ENCODE measurements around the gene ISLR.

DNA sequence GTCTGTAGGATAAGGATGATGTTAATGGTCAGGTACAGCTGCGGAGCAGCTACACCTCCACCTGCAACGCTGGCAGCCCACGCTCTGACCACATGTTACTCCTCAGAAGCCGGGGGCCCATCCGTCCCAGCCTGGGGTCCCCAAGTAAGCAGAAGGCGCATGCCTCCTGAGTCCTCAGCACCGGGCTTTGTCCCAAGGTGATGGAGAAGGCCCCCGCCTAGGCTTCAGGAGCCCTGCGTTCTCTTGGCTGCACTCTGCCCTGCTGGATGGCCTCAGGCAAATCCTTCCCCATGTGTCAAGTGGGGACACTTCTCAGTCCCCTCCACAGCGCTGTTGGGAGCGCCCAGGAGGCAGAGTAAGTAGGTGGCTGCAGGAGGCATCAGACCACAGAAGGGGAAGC, 14.7 kb downstream of the ISLR start:
- TF ChIP-seq, protein P1, sequence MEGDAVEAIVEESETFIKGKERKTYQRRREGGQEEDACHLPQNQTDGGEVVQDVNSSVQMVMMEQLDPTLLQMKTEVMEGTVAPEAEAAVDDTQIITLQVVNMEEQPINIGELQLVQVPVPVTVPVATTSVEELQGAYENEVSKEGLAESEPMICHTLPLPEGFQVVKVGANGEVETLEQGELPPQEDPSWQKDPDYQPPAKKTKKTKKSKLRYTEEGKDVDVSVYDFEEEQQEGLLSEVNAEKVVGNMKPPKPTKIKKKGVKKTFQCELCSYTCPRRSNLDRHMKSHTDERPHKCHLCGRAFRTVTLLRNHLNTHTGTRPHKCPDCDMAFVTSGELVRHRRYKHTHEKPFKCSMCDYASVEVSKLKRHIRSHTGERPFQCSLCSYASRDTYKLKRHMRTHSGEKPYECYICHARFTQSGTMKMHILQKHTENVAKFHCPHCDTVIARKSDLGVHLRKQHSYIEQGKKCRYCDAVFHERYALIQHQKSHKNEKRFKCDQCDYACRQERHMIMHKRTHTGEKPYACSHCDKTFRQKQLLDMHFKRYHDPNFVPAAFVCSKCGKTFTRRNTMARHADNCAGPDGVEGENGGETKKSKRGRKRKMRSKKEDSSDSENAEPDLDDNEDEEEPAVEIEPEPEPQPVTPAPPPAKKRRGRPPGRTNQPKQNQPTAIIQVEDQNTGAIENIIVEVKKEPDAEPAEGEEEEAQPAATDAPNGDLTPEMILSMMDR (conservative IDR thresholded peaks at IDR 0.05; ENCODE audit: low read depth, low read length): no peak
- TF ChIP-seq EZH2 (IDR thresholded peaks at IDR 0.05; ENCODE audit: low read length, unreplicated experiment) (no peak), EZH2phosphoT487 (IDR thresholded peaks at IDR 0.05; ENCODE audit: borderline replicate concordance, low read length) (no peak)
